IMR-90 (cell line): Measurements from ENCODE around the gene GJA5. TPM values are rescaled to one million over a fixed set of nuclear protein-coding genes. Genes with fewer than 3 reads are reported as not detected.

ENCODE experiments used
- ATAC-seq: fragments of 200-7000 bp; cut with Tn5 transposase; 2 replicates; pipeline ENCODE4 v1.9.1; 2020; ENCODE audit warnings: low read depth, mild to moderate bottlenecking, moderate library complexity
- BruUV-seq: library from RNA; stranded (reverse); fragments of 400-500 nt; replicated peaks from 2 replicates; lab custom pipeline; 2021; lab: Mats Ljungman, UMichigan
- CTCF ChIA-PET: fragments of 300-600 bp; formaldehyde crosslinking; extraction: SDS; loops from one replicate; lab custom pipeline; 2021; ENCODE audit warnings: antibody characterized with exemption; lab: Yijun Ruan, JAX
- POLR2A ChIA-PET: fragments of 300-600 bp; sonication (Branson Sonifier 250); formaldehyde crosslinking; loops from one replicate; lab custom pipeline; 2022; ENCODE audit warnings: antibody characterized with exemption; ENCODE audit not compliant: unreplicated experiment; lab: Charles Lee
- DNase-seq: peaks from one replicate; pipeline ENCODE4 v3.0.0; 2013
- H2AFZ ChIP-seq: replicated peaks from 2 replicates; pipeline ENCODE3; 2013; ENCODE audit warnings: low read length, mild to moderate bottlenecking; ENCODE audit not compliant: poor library complexity
- H2AK5ac ChIP-seq: 2 replicates; pipeline ENCODE4 v1.6.1; 2013; ENCODE audit warnings: low read depth, low read length, inconsistent platforms
- H2AK9ac ChIP-seq: replicated peaks from 2 replicates; pipeline ENCODE3; 2013; ENCODE audit warnings: mild to moderate bottlenecking, low read depth, low read length, moderate library complexity; ENCODE audit not compliant: poor library complexity
- H2BK120ac ChIP-seq: 2 replicates; pipeline ENCODE4 v1.6.1; 2013; ENCODE audit warnings: low read depth, low read length, inconsistent platforms
- H2BK15ac ChIP-seq: 3 replicates; pipeline ENCODE4 v1.6.1; 2013; ENCODE audit warnings: low read depth, low read length, inconsistent platforms
- H2BK20ac ChIP-seq: 2 replicates; pipeline ENCODE4 v1.6.1; 2013; ENCODE audit warnings: low read depth, mild to moderate bottlenecking, inconsistent platforms, low read length, moderate library complexity
- H2BK5ac ChIP-seq: 2 replicates; pipeline ENCODE4 v1.6.1; 2013; ENCODE audit warnings: mild to moderate bottlenecking, low read depth, low read length, inconsistent platforms; ENCODE audit not compliant: poor library complexity, severe bottlenecking
- H3K14ac ChIP-seq: replicated peaks from 2 replicates; pipeline ENCODE4 v1.6.1; 2013; ENCODE audit warnings: low read depth, low read length, inconsistent platforms
- H3K18ac ChIP-seq: 2 replicates; pipeline ENCODE4 v1.6.1; 2013; ENCODE audit warnings: low read depth, low read length, control low read depth
- H3K23ac ChIP-seq: 2 replicates; pipeline ENCODE4 v1.6.1; 2013; ENCODE audit warnings: low read depth, low read length, inconsistent platforms
- H3K27ac ChIP-seq: 2 replicates; pipeline ENCODE4 v1.5.1; 2013; ENCODE audit warnings: mild to moderate bottlenecking, control low read depth, low read length; ENCODE audit not compliant: insufficient read depth
- H3K27me3 ChIP-seq: 2 replicates; pipeline ENCODE4 v1.6.1; 2013; ENCODE audit warnings: low read length; ENCODE audit not compliant: control insufficient read depth, insufficient read depth
- H3K36me3 ChIP-seq: 2 replicates; pipeline ENCODE4 v1.6.1; 2013; ENCODE audit warnings: low read length, mixed read lengths; ENCODE audit not compliant: control insufficient read depth, insufficient read depth
- H3K4ac ChIP-seq: 2 replicates; pipeline ENCODE4 v1.6.1; 2013; ENCODE audit warnings: low read depth, low read length, inconsistent platforms
- H3K4me1 ChIP-seq: 2 replicates; pipeline ENCODE4 v1.6.1; 2013; ENCODE audit warnings: low read length, mixed read lengths; ENCODE audit not compliant: control insufficient read depth, insufficient read depth
- H3K4me2 ChIP-seq: 2 replicates; pipeline ENCODE4 v1.6.1; 2013; ENCODE audit warnings: low read depth, mild to moderate bottlenecking, control low read depth, low read length, moderate library complexity
- H3K4me3 ChIP-seq: 2 replicates; pipeline ENCODE4 v1.5.1; 2013; ENCODE audit warnings: low read depth, mild to moderate bottlenecking, control low read depth, low read length, moderate library complexity; ENCODE audit not compliant: insufficient read depth
- H3K56ac ChIP-seq: 2 replicates; pipeline ENCODE4 v1.6.1; 2013; ENCODE audit warnings: low read length, inconsistent platforms; ENCODE audit not compliant: insufficient read depth; ENCODE audit errors: extremely low read depth
- H3K79me1 ChIP-seq, 2 experiments: 2 replicates each; pipeline ENCODE4 v1.6.1; 2013; ENCODE audit warnings: low read length in 2 of 2, inconsistent platforms in 1 of 2, low read depth in 1 of 2
- H3K9ac ChIP-seq: 2 replicates; pipeline ENCODE4 v1.6.1; 2013; ENCODE audit warnings: low read depth, low read length, control low read depth
- H3K9me1 ChIP-seq: 2 replicates; pipeline ENCODE4 v1.6.1; 2013; ENCODE audit warnings: low read length, inconsistent platforms; ENCODE audit not compliant: insufficient read depth
- H3K9me3 ChIP-seq: 2 replicates; pipeline ENCODE4 v1.6.1; 2013; ENCODE audit warnings: low read length; ENCODE audit not compliant: control insufficient read depth, insufficient read depth
- H4K20me1 ChIP-seq: 2 replicates; pipeline ENCODE4 v1.6.1; 2013; ENCODE audit warnings: low read length, inconsistent platforms; ENCODE audit not compliant: insufficient read depth
- H4K5ac ChIP-seq: 2 replicates; pipeline ENCODE4 v1.6.1; 2013; ENCODE audit warnings: mild to moderate bottlenecking, low read depth, low read length, control low read depth
- H4K8ac ChIP-seq, 2 experiments: 2 replicates each; pipeline ENCODE4 v1.6.1; 2013; ENCODE audit warnings: low read depth in 2 of 2, low read length in 2 of 2, control low read depth in 1 of 2, inconsistent platforms in 1 of 2
- H4K91ac ChIP-seq: 2 replicates; pipeline ENCODE4 v1.6.1; 2013; ENCODE audit warnings: low read depth, low read length, inconsistent platforms; ENCODE audit not compliant: insufficient read depth
- BHLHE40 ChIP-seq: fragments of 150-350 bp; IDR thresholded peaks from 2 replicates; pipeline ENCODE4 v1.6.1; 2016; ENCODE audit warnings: mild to moderate bottlenecking, low read depth, low read length
- CEBPB ChIP-seq: IDR thresholded peaks from 2 replicates; pipeline ENCODE4 v1.6.1; 2012; ENCODE audit warnings: low read depth, low read length, improper control_type of control experiment
- CHD1 ChIP-seq: IDR thresholded peaks from 2 replicates; pipeline ENCODE4 v1.6.1; 2012; ENCODE audit warnings: low read depth, low read length, improper control_type of control experiment
- FOS ChIP-seq: fragments of 150-350 bp; IDR thresholded peaks from 2 replicates; pipeline ENCODE4 v1.6.1; 2016; ENCODE audit warnings: low read depth, low read length
- MAFK ChIP-seq: IDR thresholded peaks from 2 replicates; pipeline ENCODE4 v1.6.1; 2012; ENCODE audit warnings: low read depth, low read length, improper control_type of control experiment
- MAZ ChIP-seq: IDR thresholded peaks from 2 replicates; pipeline ENCODE4 v1.6.1; 2012; ENCODE audit warnings: low read depth, mild to moderate bottlenecking, low read length, improper control_type of control experiment, moderate library complexity, borderline replicate concordance
- MXI1 ChIP-seq: IDR thresholded peaks from 2 replicates; pipeline ENCODE4 v1.6.1; 2012; ENCODE audit warnings: low read depth, mild to moderate bottlenecking, low read length, moderate library complexity, borderline replicate concordance
- NFE2L2 ChIP-seq: fragments of 150-350 bp; IDR thresholded peaks from 2 replicates; pipeline ENCODE4 v1.6.1; 2016; ENCODE audit warnings: low read depth, mild to moderate bottlenecking, low read length
- POLR2A ChIP-seq: IDR thresholded peaks from 2 replicates; pipeline ENCODE4 v1.6.1; 2012; ENCODE audit warnings: mild to moderate bottlenecking, low read depth, low read length
- RAD21 ChIP-seq: IDR thresholded peaks from 2 replicates; pipeline ENCODE4 v1.6.1; 2012; ENCODE audit warnings: low read length, improper control_type of control experiment
- RCOR1 ChIP-seq: IDR thresholded peaks from 2 replicates; pipeline ENCODE4 v1.6.1; 2012; ENCODE audit warnings: mild to moderate bottlenecking, low read length, improper control_type of control experiment; ENCODE audit not compliant: insufficient replicate concordance
- RFX5 ChIP-seq: IDR thresholded peaks from 2 replicates; pipeline ENCODE4 v1.8.0; 2012; ENCODE audit warnings: low read depth, mild to moderate bottlenecking, low read length, moderate library complexity
- SMC3 ChIP-seq: fragments of 150-350 bp; IDR thresholded peaks from 2 replicates; pipeline ENCODE4 v1.6.1; 2016; ENCODE audit warnings: low read depth, mild to moderate bottlenecking, antibody characterized with exemption, low read length, moderate library complexity
- WGBS, 2 experiments: methylation state at CpG; one replicate each; pipeline versions ENCODE4 v1.1.5 to v1.1.7; 2013; ENCODE audit warnings: missing lambda C conversion rate in 2 of 2; ENCODE audit not compliant: insufficient read length in 1 of 2; ENCODE audit errors: extremely low coverage in 2 of 2; 5-methylcytosine and 5-hydroxymethylcytosine counted together
- dilution Hi-C: fragments of 300-500 bp; cut with HindIII; formaldehyde crosslinking; loops from one replicate; pipeline ENCODE4 v1.14.3; 2018; ENCODE audit warnings: low sequenced_read_pairs; ENCODE audit not compliant: unreplicated experiment
- in situ Hi-C: fragments of 300-500 bp; cut with MboI; formaldehyde crosslinking; loops from 3 replicates; pipeline ENCODE4 v1.14.3; 2019; ENCODE audit warnings: low sequenced_read_pairs, inconsistent platforms, mixed read lengths
- intact Hi-C: fragments of 100-400 bp; cut with micrococcal nuclease; formaldehyde crosslinking; loops from 2 replicates; pipeline ENCODE4 v1.10.0; 2022
- polyA plus RNA-seq, 3 experiments: library from polyadenylated mRNA; depleted of rRNA; stranded (reverse); fragments of >200 nt; gene quantifications; 2 replicates each; pipeline ENCODE4 v1.2.3, GENCODE V29; 2012; ENCODE audit warnings: low replicate concordance in 1 of 3
- total RNA-seq: library from RNA; depleted of rRNA; stranded (reverse); fragments of >200 nt; gene quantifications from 2 replicates; pipeline ENCODE4 v1.2.3, GENCODE V29; 2012
- TF ChIP-seq, protein P1 (sequence below): fragments of 150-350 bp; IDR thresholded peaks from 2 replicates; pipeline ENCODE4 v1.6.1; 2017; ENCODE audit warnings: mild to moderate bottlenecking, antibody characterized with exemption, low read length, low read depth
- TF ChIP-seq, protein P2 (sequence below): fragments of 150-350 bp; IDR thresholded peaks from 2 replicates; pipeline ENCODE4 v1.6.1; 2016; ENCODE audit warnings: low read depth, mild to moderate bottlenecking, low read length, moderate library complexity, borderline replicate concordance
- TF ChIP-seq, protein P3 (sequence below): conservative IDR thresholded peaks from 2 replicates; pipeline ENCODE4 v1.5.1; 2012; ENCODE audit warnings: mild to moderate bottlenecking, low read depth, low read length, improper control_type of control experiment

GJA5 gene
- total and polyA plus RNA-seq, 2 of the 4 experiments (the other 2 are of a cell fraction) = not detected

DNA sequence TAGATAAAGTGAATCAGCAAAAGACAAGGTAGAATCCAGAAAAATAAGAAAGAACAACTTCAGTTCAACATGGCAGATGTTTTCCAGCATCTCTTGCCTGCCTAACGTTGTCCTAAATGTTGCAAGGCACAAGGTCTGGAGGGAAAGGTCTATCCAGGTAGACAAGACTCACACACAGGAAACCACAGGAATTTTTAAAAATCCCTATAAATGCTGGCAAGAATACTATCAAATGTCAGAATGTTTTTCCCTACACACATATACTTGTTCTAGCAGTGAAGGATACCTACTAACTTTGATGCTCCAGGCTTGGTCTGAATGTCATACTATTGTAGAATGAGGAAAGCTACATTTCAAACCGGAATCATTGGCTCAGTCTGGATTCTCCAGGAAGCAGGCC is 10.6 kb downstream of the GJA5 start:
- dilution Hi-C loops = no loop called here
- BruUV-seq = no TSS peak
- Histone ChIP-seq H2AK5ac (no peak overlapping the region), H2AFZ (no peak overlapping the region), H2BK5ac (no peak overlapping the region), H2BK20ac (no peak overlapping the region), H3K27ac (no peak overlapping the region), H4K91ac (no peak overlapping the region), H3K4me2 (no peak overlapping the region), H3K9me1 (no peaks in the 10 kb centered on the region), H3K14ac (no peak overlapping the region), H3K4ac (no peak overlapping the region), H4K8ac (no peak overlapping the region), H2AK9ac (no peak overlapping the region), H3K36me3 (no peaks in the 10 kb centered on the region), H3K4me3 (no peak overlapping the region), H3K9me3 (no peaks in the 10 kb centered on the region), H2BK15ac (no peak overlapping the region), H3K4me1 (no peaks in the 10 kb centered on the region), H3K9ac (no peak overlapping the region), H3K27me3 (no peaks in the 10 kb centered on the region; the same call in 1 of the 2 replicates), H3K18ac (no peak overlapping the region), H4K20me1 (no peaks in the 10 kb centered on the region), H3K56ac (no peak overlapping the region), H3K79me1 (no peaks in the 10 kb centered on the region), H2BK120ac (no peak overlapping the region), H4K5ac (no peak overlapping the region), H3K23ac (no peak overlapping the region)
- WGBS, 2 experiments = no CpG with 5 or more reads among the region's 2 CpGs
- TF ChIP-seq, protein P1, sequence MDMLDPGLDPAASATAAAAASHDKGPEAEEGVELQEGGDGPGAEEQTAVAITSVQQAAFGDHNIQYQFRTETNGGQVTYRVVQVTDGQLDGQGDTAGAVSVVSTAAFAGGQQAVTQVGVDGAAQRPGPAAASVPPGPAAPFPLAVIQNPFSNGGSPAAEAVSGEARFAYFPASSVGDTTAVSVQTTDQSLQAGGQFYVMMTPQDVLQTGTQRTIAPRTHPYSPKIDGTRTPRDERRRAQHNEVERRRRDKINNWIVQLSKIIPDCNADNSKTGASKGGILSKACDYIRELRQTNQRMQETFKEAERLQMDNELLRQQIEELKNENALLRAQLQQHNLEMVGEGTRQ = no peak
- no peak for TF ChIP-seq SMC3
- TF ChIP-seq CHD1 = no peak
- no peak for TF ChIP-seq FOS
- no peak for TF ChIP-seq CEBPB
- TF ChIP-seq RCOR1 = no peak
- TF ChIP-seq RAD21 = no peak
- TF ChIP-seq, protein P2, sequence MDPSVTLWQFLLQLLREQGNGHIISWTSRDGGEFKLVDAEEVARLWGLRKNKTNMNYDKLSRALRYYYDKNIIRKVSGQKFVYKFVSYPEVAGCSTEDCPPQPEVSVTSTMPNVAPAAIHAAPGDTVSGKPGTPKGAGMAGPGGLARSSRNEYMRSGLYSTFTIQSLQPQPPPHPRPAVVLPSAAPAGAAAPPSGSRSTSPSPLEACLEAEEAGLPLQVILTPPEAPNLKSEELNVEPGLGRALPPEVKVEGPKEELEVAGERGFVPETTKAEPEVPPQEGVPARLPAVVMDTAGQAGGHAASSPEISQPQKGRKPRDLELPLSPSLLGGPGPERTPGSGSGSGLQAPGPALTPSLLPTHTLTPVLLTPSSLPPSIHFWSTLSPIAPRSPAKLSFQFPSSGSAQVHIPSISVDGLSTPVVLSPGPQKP = no peak
- TF ChIP-seq, protein P3, sequence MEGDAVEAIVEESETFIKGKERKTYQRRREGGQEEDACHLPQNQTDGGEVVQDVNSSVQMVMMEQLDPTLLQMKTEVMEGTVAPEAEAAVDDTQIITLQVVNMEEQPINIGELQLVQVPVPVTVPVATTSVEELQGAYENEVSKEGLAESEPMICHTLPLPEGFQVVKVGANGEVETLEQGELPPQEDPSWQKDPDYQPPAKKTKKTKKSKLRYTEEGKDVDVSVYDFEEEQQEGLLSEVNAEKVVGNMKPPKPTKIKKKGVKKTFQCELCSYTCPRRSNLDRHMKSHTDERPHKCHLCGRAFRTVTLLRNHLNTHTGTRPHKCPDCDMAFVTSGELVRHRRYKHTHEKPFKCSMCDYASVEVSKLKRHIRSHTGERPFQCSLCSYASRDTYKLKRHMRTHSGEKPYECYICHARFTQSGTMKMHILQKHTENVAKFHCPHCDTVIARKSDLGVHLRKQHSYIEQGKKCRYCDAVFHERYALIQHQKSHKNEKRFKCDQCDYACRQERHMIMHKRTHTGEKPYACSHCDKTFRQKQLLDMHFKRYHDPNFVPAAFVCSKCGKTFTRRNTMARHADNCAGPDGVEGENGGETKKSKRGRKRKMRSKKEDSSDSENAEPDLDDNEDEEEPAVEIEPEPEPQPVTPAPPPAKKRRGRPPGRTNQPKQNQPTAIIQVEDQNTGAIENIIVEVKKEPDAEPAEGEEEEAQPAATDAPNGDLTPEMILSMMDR = no peak
- TF ChIP-seq RFX5 = no peak
- TF ChIP-seq MAFK = no peak
- no peak for TF ChIP-seq BHLHE40
- TF ChIP-seq MAZ = no peak
- TF ChIP-seq NFE2L2 = no peak
- TF ChIP-seq POLR2A = no peak
- no peak for TF ChIP-seq MXI1
- DNase-seq (no peak), ATAC-seq (no peak)
- intact Hi-C loops = no loop called here
- in situ Hi-C loops = no loop called here
- POLR2A ChIA-PET = no interaction called here
- CTCF ChIA-PET = no interaction called here
